ENCODE data around the gene CDK16.
"Not testable (repeated sequence)": the region's sequence is repeated elsewhere in the genome, so short reads cannot be mapped to it uniquely, and the experiment has no call there.

Gene CDK16

GRCh38 chrX:47247206-47247998 lies 28.9 kb downstream of the CDK16 start:
- DNase-seq (ENCODE audit: low read depth in 3 of 3, low spot score in 1 of 3), result no peak

GRCh38 chrX:47247999-47248320 lies 29.5 kb downstream of the CDK16 start:
- DNase-seq (ENCODE audit: low read depth in 3 of 3, low spot score in 1 of 3), result no peak

- no peak for DNase-seq (ENCODE audit: low read depth in 3 of 3, low spot score in 1 of 3)
Observed at GRCh38 chrX:47248576-47248975, 30.1 kb downstream of the CDK16 start.

- DNase-seq (ENCODE audit: low read depth in 3 of 3, low spot score in 1 of 3), result no peak
Observed at GRCh38 chrX:47250017-47250347, 31.5 kb downstream of the CDK16 start.

DNA sequence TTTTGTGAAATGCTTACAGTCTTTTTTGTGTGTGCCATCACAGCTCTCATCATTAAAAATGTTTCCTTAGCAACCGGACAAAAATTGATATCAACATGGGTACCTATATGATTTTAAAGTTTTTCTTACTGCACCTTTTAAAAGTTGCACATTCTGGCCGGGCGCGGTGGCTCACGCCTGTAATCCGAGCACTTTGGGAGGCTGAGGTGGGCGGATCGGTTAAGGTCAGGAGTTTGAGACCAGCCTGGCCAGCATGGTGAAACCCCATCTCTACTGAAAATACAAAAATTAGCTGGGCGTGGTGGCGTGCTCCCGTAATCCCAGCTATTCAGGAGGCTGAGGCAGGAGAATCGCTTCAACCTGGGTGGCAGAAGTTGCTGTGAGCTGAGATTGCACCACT lies 39.1 kb downstream of the CDK16 start:
- DNase-seq (ENCODE audit: low read depth in 3 of 3, low spot score in 1 of 3), result not testable (repeated sequence)

- no peak for DNase-seq (ENCODE audit: low read depth in 3 of 3, low spot score in 1 of 3)
Observed at GRCh38 chrX:47264483-47265173, 46.1 kb downstream of the CDK16 start.

GRCh38 chrX:47266643-47267042 lies 48.2 kb downstream of the CDK16 start:
- no peak for DNase-seq (ENCODE audit: low read depth in 3 of 3, low spot score in 1 of 3)

GRCh38 chrX:47272013-47272408 lies 53.5 kb downstream of the CDK16 start:
- DNase-seq (ENCODE audit: low read depth in 3 of 3, low spot score in 1 of 3), result no peak

DNA sequence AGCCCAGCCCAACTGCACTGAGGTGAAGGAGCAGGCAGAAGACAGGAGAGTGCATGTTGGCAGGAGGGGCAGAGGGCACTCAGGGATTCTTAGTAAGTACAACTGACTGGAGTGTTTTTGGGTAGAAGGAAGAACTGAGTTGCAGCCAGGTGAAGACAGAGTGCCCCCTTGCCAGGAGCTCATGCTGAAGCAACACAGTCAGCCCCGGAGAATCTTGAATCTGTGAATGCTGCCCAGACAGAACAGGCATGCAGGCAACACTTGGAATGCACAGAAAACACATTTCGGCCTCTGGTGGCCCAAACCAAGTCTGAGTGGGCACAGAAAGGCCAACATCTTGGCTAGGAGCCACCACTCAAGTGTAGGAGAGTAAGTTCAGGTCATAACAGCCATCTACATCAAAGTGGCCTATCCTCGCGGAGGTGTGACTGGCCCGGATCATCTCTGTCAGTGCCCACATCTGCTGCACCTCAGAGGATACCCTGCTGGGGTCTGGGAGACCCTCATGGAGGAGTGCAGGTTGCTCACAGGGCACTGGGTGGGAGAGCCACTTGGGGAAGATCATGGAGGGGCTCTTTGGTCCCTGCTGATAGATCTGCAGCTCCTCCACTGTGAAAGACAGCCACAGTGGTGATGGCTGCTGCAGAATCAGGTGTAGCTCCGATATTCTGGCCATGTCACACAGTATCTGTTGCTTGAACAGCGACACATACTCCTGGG lies 54.7 kb downstream of the CDK16 start:
- no peak for DNase-seq (ENCODE audit: low read depth in 3 of 3, low spot score in 1 of 3)

DNA sequence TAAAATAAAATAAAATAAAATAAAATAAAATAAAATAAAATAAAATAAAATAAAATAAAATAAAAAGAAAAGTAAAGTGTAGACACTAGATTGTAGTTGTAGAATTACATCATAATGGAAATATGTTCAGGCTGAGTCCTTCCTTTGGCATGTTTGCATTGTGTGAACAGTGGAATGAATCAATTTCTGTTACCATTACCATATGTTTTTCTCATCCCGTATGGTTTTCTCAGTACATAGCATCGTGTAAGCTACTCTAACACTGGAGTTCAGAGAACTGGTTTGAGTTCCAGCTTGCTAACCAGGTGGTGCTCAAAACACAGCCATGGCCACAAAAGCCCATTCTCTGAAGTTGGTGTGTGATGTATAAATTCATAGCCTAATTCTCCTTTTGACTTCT lies 60.2 kb downstream of the CDK16 start:
- DNase-seq (ENCODE audit: low read depth in 3 of 3, low spot score in 1 of 3), result no peak
